K562 (cell line): ENCODE data around the gene ZNRF1. TPM values are rescaled to one million over a fixed set of nuclear protein-coding genes. Genes with fewer than 3 reads are reported as not detected.

Experiments
- BHLHE40 ChIP-seq: IDR thresholded peaks from 2 replicates; pipeline ENCODE4 v1.6.1; 2011; ENCODE audit warnings: low read length, improper control_type of control experiment
- C11orf30 ChIP-seq: fragments of 450-650 bp; IDR thresholded peaks from 2 replicates; pipeline ENCODE4 v1.6.1; 2016; ENCODE audit warnings: low read depth, mild to moderate bottlenecking
- CBX1 ChIP-seq: sonication (generic); IDR thresholded peaks from 2 replicates; pipeline ENCODE4 v1.6.1; 2016; ENCODE audit warnings: antibody characterized with exemption, low read depth, mild to moderate bottlenecking
- FOXA1 ChIP-seq: fragments of 450-650 bp; IDR thresholded peaks from 2 replicates; pipeline ENCODE4 v1.6.1; 2016; ENCODE audit warnings: mild to moderate bottlenecking, borderline replicate concordance
- HMG20B ChIP-seq: fragments of 250-450 bp; sonication (Bioruptor Pico); IDR thresholded peaks from 2 replicates; pipeline ENCODE4 v1.5.0; 2021; ENCODE audit warnings: mild to moderate bottlenecking
- HSF4 ChIP-seq: fragments of 250-450 bp; sonication (Bioruptor Pico); IDR thresholded peaks from 2 replicates; pipeline ENCODE4 v2.1.2; 2022; ENCODE audit warnings: mild to moderate bottlenecking, moderate library complexity, borderline replicate concordance
- KDM1A ChIP-seq, 2 experiments: fragments of 450-650 bp; IDR thresholded peaks; 2 replicates each; pipeline ENCODE4 v1.6.1; 2016; ENCODE audit warnings: mild to moderate bottlenecking in 2 of 2
- LCOR ChIP-seq: sonication (generic); formaldehyde crosslinking; IDR thresholded peaks from 2 replicates; pipeline ENCODE4 v1.8.0; 2022; ENCODE audit warnings: mild to moderate bottlenecking, missing genetic modification reagents
- MAZ ChIP-seq, 2 experiments: fragments of 450-650 bp in 1 of 2; sonication (generic) in 1 of 2; formaldehyde crosslinking; IDR thresholded peaks in 1 of 2; conservative IDR thresholded peaks in 1 of 2; 2 replicates each; pipeline versions ENCODE4 v1.4.0 to v1.5.0; 2020; ENCODE audit warnings: mild to moderate bottlenecking in 1 of 2, missing genetic modification reagents in 1 of 2
- NCOA1 ChIP-seq: fragments of 450-650 bp; IDR thresholded peaks from 2 replicates; pipeline ENCODE4 v1.6.1; 2016; ENCODE audit warnings: low read depth
- NR2C1 ChIP-seq, 2 experiments: fragments of 450-650 bp; IDR thresholded peaks; 2 replicates each; pipeline ENCODE4 v1.6.1; 2017; ENCODE audit warnings: mild to moderate bottlenecking in 2 of 2, antibody characterized with exemption in 1 of 2, inconsistent platforms in 1 of 2, missing compliant biosample characterization in 1 of 2, missing genetic modification characterization in 1 of 2
- SMAD1 ChIP-seq: fragments of 150-350 bp; IDR thresholded peaks from 2 replicates; pipeline ENCODE4 v1.6.1; 2014; ENCODE audit warnings: low read length, low read depth; ENCODE audit not compliant: partially characterized antibody
- SNRNP70 ChIP-seq: fragments of 200-400 bp; formaldehyde crosslinking; optimal IDR thresholded peaks from 2 replicates; pipeline ENCODE3; 2017; ENCODE audit warnings: low read depth, low read length
- TCFL5 ChIP-seq: fragments of 250-450 bp; sonication (Bioruptor Pico); conservative IDR thresholded peaks from 2 replicates; pipeline ENCODE4 v1.6.1; 2021; ENCODE audit warnings: mild to moderate bottlenecking, moderate library complexity, matching md5 sums
- TEAD2 ChIP-seq: fragments of 450-650 bp; IDR thresholded peaks from 2 replicates; pipeline ENCODE4 v1.6.1; 2016; ENCODE audit warnings: missing genetic modification characterization, control low read depth, missing compliant biosample characterization
- XRCC5 ChIP-seq: fragments of 200-400 bp; formaldehyde crosslinking; IDR thresholded peaks from 2 replicates; pipeline ENCODE4 v1.6.1; 2017; ENCODE audit warnings: low read depth, mild to moderate bottlenecking, low read length
- ZBTB1 ChIP-seq: sonication (generic); formaldehyde crosslinking; IDR thresholded peaks from 2 replicates; pipeline ENCODE4 v1.8.1; 2023; ENCODE audit warnings: missing genetic modification reagents, low read depth, mild to moderate bottlenecking, borderline replicate concordance
- ZFX ChIP-seq: sonication (generic); formaldehyde crosslinking; IDR thresholded peaks from 2 replicates; pipeline ENCODE4 v1.8.0; 2022; ENCODE audit warnings: mild to moderate bottlenecking, missing genetic modification reagents, moderate library complexity
- ZNF212 ChIP-seq: fragments of 450-650 bp; formaldehyde crosslinking; IDR thresholded peaks from 2 replicates; pipeline ENCODE4 v1.4.0; 2020; ENCODE audit warnings: mild to moderate bottlenecking
- ZNF444 ChIP-seq: fragments of 250-450 bp; sonication (Bioruptor Pico); IDR thresholded peaks from 2 replicates; pipeline ENCODE4 v1.4.0; 2020; ENCODE audit warnings: mild to moderate bottlenecking, moderate library complexity
- polyA plus RNA-seq, 8 experiments: library from polyadenylated mRNA; depleted of rRNA in 4 of 8; stranded (reverse) in 5 of 8; unstranded in 3 of 8; fragments of >200 nt; fragmentation: Nextera tagmentation in 2 of 8; fragmentation: Illumina TruSeq in 1 of 8; extraction: Ambion mirVana in 2 of 8; extraction: Trizol in 1 of 8; gene quantifications; 2 replicates each; pipeline versions ENCODE4 v1.2.1 to v1.2.3, GENCODE V29; 2011 to 2014; ENCODE audit warnings: inconsistent platforms in 1 of 8, missing spikeins in 1 of 8
- total RNA-seq, 7 experiments: library from RNA; depleted of rRNA in 6 of 7; stranded (reverse); fragments of >200 nt in 6 of 7; fragmentation: Illumina TruSeq in 2 of 7; extraction: Trizol in 2 of 7; gene quantifications; 2 replicates each; pipeline versions ENCODE4 v1.2.1 to v1.2.3, GENCODE V29; 2011 to 2021; ENCODE audit warnings: low replicate concordance in 1 of 7
- TF ChIP-seq, protein P1 (sequence below): sonication (generic); formaldehyde crosslinking; IDR thresholded peaks from 2 replicates; pipeline ENCODE4 v1.8.0; 2022; ENCODE audit warnings: mild to moderate bottlenecking, missing genetic modification reagents
- TF ChIP-seq, protein P2 (sequence below): fragments of 450-650 bp; IDR thresholded peaks from 2 replicates; pipeline ENCODE4 v1.6.1; 2018; ENCODE audit not compliant: partially characterized antibody
- TF ChIP-seq, protein P3 (sequence below): fragments of 250-450 bp; sonication (Bioruptor Pico); IDR thresholded peaks from 2 replicates; pipeline ENCODE4 v1.9.0; 2021; ENCODE audit warnings: mild to moderate bottlenecking

Gene ZNRF1
- total and polyA plus RNA-seq, 9 of the 15 experiments (the other 6 are each of a cell fraction or from before 2014, with no cell fraction given): 9.5 to 37.7 (median 20.0) TPM

DNA sequence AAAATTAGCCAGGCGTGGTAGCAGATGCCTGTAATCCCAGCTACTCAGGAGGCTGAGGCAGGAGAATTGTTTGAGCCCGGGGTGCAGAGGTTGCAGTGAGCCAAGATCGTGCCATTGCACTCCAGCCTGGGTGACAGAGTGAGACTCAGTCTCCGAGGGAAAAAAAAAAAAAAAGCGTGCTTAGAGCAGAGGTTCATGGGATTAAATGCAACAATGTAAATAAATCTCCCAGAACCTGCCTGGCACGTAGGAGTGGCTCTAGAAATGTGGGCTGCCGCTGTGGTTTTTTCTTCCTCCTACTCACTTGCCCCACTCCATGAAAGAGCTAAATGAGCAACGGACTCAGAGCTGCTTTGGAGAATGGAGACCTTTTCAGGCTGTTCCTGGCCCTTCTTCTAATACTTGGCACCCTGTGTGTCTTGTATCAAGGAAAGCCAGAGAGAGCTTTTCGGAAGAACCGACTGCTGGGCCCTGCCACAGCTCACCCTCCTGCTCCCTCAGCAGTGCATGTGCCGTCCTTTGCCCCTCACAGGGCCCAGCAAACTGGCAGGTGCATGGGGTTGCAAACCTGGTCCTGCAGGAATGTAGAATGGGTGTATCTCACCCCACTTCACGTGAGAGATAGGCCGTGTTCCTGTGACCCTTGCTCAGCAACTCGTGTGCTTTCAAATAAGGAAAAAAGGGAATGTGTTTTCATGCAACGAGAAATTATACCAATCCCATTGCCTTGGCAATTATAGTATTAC lies 65.8 kb downstream of the ZNRF1 start (continued):
- TF ChIP-seq XRCC5: 0 out of 2 replicates have a peak, but pooled peaks have one; percentile 20
- TF ChIP-seq TEAD2: no peak
- TF ChIP-seq HMG20B (CRISPR knock-in tag): no peak
- no peak for TF ChIP-seq ZFX
- no peak for TF ChIP-seq ZBTB1 (CRISPR knock-in tag)
- TF ChIP-seq BHLHE40: peak; percentile 25; the same call in 1 of the 2 replicates
- TF ChIP-seq FOXA1: no peak
- no peak for TF ChIP-seq CBX1
- peak in 1 of 2 experiments; percentile 6; a peak in 1 of 4 replicates for TF ChIP-seq KDM1A (IDR thresholded peaks at IDR 0.05)
- no peak for TF ChIP-seq HSF4
- TF ChIP-seq ZNF444 (CRISPR knock-in tag): no peak
- TF ChIP-seq C11orf30: no peak
- no peak for TF ChIP-seq ZNF212 (CRISPR knock-in tag)
- no peak for TF ChIP-seq NCOA1
- TF ChIP-seq NR2C1 (IDR thresholded peaks at IDR 0.05): no peak
- no peak for TF ChIP-seq NR2C1 (tag; IDR thresholded peaks at IDR 0.05)
- TF ChIP-seq, protein P1, sequence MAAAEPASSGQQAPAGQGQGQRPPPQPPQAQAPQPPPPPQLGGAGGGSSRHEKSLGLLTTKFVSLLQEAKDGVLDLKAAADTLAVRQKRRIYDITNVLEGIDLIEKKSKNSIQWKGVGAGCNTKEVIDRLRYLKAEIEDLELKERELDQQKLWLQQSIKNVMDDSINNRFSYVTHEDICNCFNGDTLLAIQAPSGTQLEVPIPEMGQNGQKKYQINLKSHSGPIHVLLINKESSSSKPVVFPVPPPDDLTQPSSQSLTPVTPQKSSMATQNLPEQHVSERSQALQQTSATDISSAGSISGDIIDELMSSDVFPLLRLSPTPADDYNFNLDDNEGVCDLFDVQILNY: no peak
- TF ChIP-seq MAZ (CRISPR knock-in tag; conservative IDR thresholded peaks at IDR 0.05 in 1 of 2, IDR thresholded peaks at IDR 0.05 in 1 of 2): peak in 1 of 2 experiments; percentile 42; a peak in 2 of 4 replicates
- TF ChIP-seq TCFL5: no peak
- TF ChIP-seq, protein P2, sequence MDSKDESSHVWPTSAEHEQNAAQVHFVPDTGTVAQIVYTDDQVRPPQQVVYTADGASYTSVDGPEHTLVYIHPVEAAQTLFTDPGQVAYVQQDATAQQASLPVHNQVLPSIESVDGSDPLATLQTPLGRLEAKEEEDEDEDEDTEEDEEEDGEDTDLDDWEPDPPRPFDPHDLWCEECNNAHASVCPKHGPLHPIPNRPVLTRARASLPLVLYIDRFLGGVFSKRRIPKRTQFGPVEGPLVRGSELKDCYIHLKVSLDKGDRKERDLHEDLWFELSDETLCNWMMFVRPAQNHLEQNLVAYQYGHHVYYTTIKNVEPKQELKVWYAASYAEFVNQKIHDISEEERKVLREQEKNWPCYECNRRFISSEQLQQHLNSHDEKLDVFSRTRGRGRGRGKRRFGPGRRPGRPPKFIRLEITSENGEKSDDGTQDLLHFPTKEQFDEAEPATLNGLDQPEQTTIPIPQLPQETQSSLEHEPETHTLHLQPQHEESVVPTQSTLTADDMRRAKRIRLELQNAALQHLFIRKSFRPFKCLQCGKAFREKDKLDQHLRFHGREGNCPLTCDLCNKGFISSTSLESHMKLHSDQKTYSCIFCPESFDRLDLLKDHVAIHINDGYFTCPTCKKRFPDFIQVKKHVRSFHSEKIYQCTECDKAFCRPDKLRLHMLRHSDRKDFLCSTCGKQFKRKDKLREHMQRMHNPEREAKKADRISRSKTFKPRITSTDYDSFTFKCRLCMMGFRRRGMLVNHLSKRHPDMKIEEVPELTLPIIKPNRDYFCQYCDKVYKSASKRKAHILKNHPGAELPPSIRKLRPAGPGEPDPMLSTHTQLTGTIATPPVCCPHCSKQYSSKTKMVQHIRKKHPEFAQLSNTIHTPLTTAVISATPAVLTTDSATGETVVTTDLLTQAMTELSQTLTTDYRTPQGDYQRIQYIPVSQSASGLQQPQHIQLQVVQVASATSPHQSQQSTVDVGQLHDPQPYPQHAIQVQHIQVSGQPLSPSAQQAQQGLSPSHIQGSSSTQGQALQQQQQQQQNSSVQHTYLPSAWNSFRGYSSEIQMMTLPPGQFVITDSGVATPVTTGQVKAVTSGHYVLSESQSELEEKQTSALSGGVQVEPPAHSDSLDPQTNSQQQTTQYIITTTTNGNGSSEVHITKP: peak; percentile 77
- no peak for TF ChIP-seq LCOR (CRISPR knock-in tag)
- TF ChIP-seq, protein P3, sequence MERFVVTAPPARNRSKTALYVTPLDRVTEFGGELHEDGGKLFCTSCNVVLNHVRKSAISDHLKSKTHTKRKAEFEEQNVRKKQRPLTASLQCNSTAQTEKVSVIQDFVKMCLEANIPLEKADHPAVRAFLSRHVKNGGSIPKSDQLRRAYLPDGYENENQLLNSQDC (CRISPR knock-in tag): no peak
- TF ChIP-seq SNRNP70: no peak
- no peak for TF ChIP-seq SMAD1
